ENCODE measurements around the gene COG2.
"Not testable (repeated sequence)": the region's sequence is repeated elsewhere in the genome, so short reads cannot be mapped to it uniquely, and the experiment has no call there.

COG2 gene

DNA sequence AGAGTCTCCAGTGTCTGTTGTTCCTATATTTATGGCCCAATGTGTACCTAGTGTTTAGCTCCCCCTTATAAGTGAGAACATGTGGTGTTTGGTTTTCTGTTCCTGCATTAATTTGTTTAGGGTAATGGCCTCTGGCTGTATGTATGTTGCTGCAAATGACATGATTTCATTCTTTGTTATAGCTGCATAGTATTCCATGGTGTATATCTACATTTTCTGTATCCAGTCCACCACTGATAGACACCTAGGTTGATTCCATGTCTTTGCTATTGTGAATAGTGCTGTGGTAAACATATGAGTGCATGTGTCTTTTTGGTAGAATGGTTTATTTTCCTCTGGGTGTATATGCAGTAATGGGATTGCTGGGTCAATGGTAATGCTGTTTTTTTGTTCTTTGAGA lies 56.7 kb downstream of the COG2 start:
- H3K27ac ChIP-seq (ENCODE audit: low read depth, low read length); H3K9ac ChIP-seq (ENCODE audit: low read length); H3K4me1 ChIP-seq (ENCODE audit: control insufficient read depth, insufficient read depth, low read length); H3K36me3 ChIP-seq (ENCODE audit: control insufficient read depth, insufficient read depth, low read length); H3K4me3 ChIP-seq (ENCODE audit: low read length); H3K27me3 ChIP-seq (ENCODE audit: control insufficient read depth, insufficient read depth, low read length): not testable (repeated sequence)

DNA sequence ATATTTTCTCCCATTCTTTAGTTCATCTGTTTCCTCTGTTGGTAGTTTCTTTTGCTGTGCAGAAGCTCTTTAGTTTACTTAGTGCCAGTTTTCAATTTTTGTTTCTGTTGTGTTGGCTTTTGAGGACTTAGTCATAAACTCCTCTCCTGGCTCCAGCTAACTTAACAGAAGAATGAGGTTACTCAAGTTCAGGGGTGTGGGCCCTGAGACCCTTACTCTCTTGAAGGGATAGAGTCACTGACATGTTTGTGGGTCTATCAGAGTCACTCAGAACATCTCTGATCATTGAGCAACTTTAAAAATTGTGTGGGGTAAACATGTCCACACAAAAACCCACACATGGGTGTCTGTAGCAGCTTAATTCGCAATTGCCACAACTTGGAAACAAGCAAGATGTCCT lies 57.4 kb downstream of the COG2 start:
- no peaks in the 10 kb centered on the region for H3K27me3 ChIP-seq (ENCODE audit: control insufficient read depth, insufficient read depth, low read length)
- H3K4me3 ChIP-seq (ENCODE audit: low read length) = no peak overlapping the region
- H3K4me1 ChIP-seq (ENCODE audit: control insufficient read depth, insufficient read depth, low read length) = no peaks in the 10 kb centered on the region
- no peak overlapping the region for H3K9ac ChIP-seq (ENCODE audit: low read length)
- H3K27ac ChIP-seq (ENCODE audit: low read depth, low read length) = no peak overlapping the region
- H3K36me3 ChIP-seq (ENCODE audit: control insufficient read depth, insufficient read depth, low read length) = no peaks in the 10 kb centered on the region

DNA sequence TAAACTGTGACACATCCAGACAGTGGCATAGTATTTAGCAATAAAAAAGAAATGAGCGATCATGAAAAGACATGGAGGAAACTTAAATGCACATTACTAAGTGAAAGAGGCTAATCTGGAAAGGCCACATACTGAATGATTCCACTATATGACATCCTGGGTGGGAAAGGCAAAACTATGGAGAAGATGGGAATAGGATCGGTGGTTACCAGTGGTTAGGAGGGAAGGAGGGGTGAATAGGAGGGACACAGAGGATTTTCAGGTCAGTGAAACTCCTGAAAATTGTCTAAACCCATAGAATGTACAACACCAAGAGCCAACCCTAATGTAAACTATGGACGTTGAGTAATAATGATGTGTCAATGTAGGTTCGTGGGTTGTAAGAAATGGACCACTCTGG lies 57.9 kb downstream of the COG2 start:
- Histone ChIP-seq H3K4me1 (ENCODE audit: control insufficient read depth, insufficient read depth, low read length) (no peaks in the 10 kb centered on the region), H3K27me3 (ENCODE audit: control insufficient read depth, insufficient read depth, low read length) (no peaks in the 10 kb centered on the region), H3K36me3 (ENCODE audit: control insufficient read depth, insufficient read depth, low read length) (no peaks in the 10 kb centered on the region), H3K27ac (ENCODE audit: low read depth, low read length) (no peak overlapping the region), H3K4me3 (ENCODE audit: low read length) (no peak overlapping the region), H3K9ac (ENCODE audit: low read length) (no peak overlapping the region)

DNA sequence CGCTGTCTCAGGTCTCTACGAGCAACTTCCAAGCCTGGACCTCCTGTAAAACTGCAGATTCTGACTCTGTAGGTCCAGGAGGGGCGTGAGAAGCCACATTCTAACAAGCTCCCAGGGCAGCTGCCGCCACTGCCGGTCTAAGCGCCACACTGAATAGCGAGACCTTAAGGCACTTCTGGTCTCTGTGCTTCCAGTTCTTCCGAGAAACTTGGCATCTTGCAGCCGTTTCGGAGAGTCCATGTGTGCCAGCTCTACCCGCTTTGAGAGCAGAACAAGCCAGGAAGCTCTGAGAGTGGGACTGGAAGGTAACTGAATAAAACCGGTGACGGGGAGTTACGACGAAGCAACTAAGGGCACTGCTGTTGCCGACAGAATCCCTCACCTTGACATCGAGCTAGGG lies 59.2 kb downstream of the COG2 start:
- Histone ChIP-seq H3K4me1 (ENCODE audit: control insufficient read depth, insufficient read depth, low read length) (no peaks in the 10 kb centered on the region), H3K27ac (ENCODE audit: low read depth, low read length) (no peak overlapping the region), H3K4me3 (ENCODE audit: low read length) (no peak overlapping the region)

DNA sequence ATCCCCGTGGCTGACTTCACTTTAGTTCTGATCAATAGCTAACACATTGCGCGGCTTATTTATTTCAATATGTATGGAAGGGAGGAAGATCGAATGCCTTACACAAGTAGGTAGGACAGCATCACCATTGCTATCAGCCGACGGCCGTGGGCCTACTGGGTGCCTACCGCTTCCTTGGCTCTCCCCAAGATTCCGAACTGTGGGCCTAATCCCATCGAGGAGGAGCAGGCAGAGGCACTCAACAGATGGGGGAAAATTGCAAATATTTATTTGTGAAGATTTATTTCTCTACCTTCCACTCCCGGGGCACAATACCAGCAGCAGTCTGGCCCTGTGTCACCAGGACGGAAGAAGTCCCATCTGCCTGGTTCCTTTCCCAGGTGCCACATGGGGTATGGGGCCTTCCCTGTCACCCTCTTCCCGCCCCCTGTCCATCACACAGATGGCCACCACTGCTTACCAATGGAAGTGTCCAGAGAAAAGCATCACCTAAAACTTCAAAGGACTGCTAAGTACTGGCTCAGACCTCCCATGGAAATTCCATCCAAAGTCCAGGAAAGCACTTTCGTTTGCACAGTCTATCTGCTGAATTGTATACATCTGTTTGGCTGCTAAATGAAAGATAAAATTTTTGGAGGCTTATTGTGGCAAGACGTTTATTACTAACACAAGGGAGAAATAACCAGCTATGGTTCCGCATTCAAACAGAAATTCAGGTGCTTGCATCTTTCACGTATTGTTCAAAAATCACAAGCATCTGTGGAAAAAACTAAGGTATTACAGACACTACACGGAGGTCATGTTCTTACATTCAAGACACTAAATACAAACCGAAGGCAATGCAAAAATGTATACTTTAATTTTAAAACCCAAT lies 59.9 kb downstream of the COG2 start:
- H3K9ac ChIP-seq (ENCODE audit: low read length) = no peak overlapping the region
- H3K36me3 ChIP-seq (ENCODE audit: control insufficient read depth, insufficient read depth, low read length) = no peaks in the 10 kb centered on the region
- no peak overlapping the region for H3K27ac ChIP-seq (ENCODE audit: low read depth, low read length)
- no peaks in the 10 kb centered on the region for H3K4me1 ChIP-seq (ENCODE audit: control insufficient read depth, insufficient read depth, low read length)
- H3K27me3 ChIP-seq (ENCODE audit: control insufficient read depth, insufficient read depth, low read length) = no peaks in the 10 kb centered on the region
- no peak overlapping the region for H3K4me3 ChIP-seq (ENCODE audit: low read length)

More for the DNA sequence above, 59.2 kb downstream of the COG2 start:
- Histone ChIP-seq H3K9ac (ENCODE audit: low read length) (no peak overlapping the region), H3K36me3 (ENCODE audit: control insufficient read depth, insufficient read depth, low read length) (no peaks in the 10 kb centered on the region), H3K27me3 (ENCODE audit: control insufficient read depth, insufficient read depth, low read length) (no peaks in the 10 kb centered on the region)

DNA sequence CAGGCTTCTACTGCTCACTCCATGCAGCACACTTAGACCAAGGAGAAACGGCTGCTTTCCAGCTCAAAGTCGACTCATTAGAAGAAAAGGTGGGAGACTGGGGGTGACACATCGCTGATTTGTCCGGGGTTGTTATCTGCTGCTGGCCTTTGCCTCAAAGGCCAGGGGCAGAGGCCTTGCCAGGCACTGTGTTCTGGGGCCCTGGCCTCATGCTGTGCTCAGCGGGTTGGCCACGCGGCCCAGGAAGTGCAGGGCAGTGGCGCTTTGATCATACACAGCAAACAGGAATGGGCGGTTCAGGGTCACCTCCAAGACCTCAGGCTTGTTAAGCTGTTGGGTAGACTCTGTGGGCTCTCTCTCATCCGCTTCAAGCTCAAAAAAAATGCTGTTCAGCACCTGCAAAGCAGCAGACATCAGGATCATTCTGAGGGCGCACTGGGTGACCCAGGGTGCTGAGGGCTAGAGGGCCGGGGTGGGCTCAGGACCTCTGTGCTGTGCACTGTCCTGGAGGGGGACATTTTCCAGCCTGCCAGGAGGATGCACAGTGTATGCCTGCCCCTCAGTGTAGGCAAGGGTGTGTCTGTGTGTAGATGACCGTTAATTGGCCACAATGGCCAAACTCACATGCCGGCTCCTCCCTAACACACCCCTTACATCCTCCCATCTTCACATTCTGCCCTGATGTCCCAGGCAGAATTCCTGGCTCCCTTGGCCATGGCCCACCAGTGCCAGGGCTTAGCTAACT lies 60.8 kb downstream of the COG2 start:
- Histone ChIP-seq H3K27me3 (ENCODE audit: control insufficient read depth, insufficient read depth, low read length) (no peaks in the 10 kb centered on the region), H3K36me3 (ENCODE audit: control insufficient read depth, insufficient read depth, low read length) (no peaks in the 10 kb centered on the region), H3K4me3 (ENCODE audit: low read length) (no peak overlapping the region), H3K4me1 (ENCODE audit: control insufficient read depth, insufficient read depth, low read length) (no peaks in the 10 kb centered on the region), H3K27ac (ENCODE audit: low read depth, low read length) (no peak overlapping the region), H3K9ac (ENCODE audit: low read length) (no peak overlapping the region)

DNA sequence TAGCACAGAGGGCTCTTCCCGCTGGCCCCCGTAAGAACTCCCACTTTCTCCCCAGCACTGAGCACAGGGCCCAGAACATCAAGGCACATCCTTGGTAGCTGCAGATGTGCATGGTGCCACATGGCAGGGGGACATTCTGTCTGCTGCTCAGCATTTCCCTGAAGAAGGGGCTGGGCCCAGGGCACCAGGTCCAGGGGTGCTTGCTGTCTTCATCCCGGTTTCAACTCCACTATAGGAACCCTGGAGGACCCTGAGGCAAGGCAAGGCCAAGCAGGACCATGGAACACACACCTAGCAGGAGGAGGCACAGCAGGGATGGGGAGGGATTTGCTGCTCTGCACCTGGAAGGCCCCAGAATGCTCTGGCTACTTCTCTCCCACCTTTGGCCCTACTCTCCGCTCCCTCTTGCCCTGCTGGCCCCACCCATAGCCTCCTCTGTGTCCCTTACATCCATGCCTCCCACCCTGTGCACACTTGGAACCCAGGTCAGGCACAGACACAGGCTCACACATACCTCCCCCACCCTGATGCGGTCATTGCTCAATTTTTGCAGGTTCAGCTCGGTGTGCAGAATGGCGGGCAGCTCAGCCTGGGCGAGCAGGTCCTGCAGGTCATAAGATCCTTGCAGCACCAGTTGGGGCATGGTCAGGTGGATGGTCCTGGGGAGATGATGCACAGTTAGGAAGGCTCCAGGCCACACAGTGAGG lies 61.6 kb downstream of the COG2 start:
- Histone ChIP-seq H3K36me3 (ENCODE audit: control insufficient read depth, insufficient read depth, low read length) (no peaks in the 10 kb centered on the region), H3K27ac (ENCODE audit: low read depth, low read length) (no peak overlapping the region), H3K4me3 (ENCODE audit: low read length) (no peak overlapping the region), H3K27me3 (ENCODE audit: control insufficient read depth, insufficient read depth, low read length) (no peaks in the 10 kb centered on the region), H3K9ac (ENCODE audit: low read length) (no peak overlapping the region), H3K4me1 (ENCODE audit: control insufficient read depth, insufficient read depth, low read length) (no peaks in the 10 kb centered on the region)

DNA sequence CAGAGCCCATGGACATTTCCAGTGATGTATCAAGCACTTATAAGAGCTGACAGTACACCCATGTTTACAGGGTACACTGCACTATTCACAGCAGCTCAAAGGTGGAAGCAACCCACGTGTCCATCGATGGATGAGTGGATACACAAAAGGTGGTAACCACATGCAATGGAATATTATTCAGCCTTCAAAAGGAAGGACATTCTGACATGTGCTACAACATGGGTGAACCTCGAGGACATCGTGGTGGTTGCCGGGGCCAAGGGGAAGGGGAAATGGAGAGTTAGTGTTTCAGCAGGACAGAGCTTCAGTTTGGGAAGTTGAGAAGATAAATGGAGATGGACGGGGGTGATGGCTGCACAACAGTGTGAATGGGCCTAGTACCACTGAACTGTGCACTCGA lies 62.5 kb downstream of the COG2 start:
- H3K4me1 ChIP-seq (ENCODE audit: control insufficient read depth, insufficient read depth, low read length) = no peaks in the 10 kb centered on the region
- H3K4me3 ChIP-seq (ENCODE audit: low read length) = no peak overlapping the region
- no peaks in the 10 kb centered on the region for H3K27me3 ChIP-seq (ENCODE audit: control insufficient read depth, insufficient read depth, low read length)
- no peak overlapping the region for H3K9ac ChIP-seq (ENCODE audit: low read length)
- no peak overlapping the region for H3K27ac ChIP-seq (ENCODE audit: low read depth, low read length)
- H3K36me3 ChIP-seq (ENCODE audit: control insufficient read depth, insufficient read depth, low read length) = no peaks in the 10 kb centered on the region

DNA sequence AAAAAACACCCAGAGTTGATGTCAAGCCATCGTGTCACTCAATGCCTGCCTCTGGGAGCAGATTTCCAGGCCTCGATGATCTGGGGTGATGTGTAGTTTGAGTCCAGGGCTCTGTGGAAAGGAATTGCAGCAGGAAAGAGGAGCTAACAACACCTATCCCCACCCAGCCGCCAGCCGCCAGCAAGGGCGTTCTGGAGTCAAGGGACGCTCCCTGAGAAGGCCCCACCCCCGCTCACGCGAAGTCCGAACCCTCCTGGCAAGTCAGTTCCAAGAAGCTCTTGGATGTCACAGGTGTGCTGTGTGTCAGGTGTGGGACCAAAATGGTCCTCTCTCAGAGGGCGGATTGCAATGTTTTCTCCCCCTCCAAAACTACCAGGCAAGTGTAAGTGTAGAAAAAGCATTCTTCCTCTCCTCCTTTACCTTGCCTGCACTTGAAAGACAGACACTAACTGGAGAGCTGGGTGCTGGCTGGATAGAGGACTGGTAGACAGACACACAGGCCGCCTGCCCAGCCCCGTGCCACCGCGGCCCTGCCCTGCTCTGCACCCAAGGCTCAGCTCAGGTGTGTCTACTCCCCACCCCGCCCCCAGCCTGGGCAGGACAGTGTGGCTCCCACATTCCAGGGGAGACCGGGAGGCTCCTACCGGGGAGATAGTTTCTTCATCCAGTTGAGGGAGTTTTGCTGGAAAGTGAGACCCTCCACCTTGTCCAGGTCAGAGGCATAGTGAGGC lies 63.2 kb downstream of the COG2 start:
- no peaks in the 10 kb centered on the region for H3K4me1 ChIP-seq (ENCODE audit: control insufficient read depth, insufficient read depth, low read length)
- H3K27me3 ChIP-seq (ENCODE audit: control insufficient read depth, insufficient read depth, low read length) = no peaks in the 10 kb centered on the region
- no peak overlapping the region for H3K9ac ChIP-seq (ENCODE audit: low read length)
- H3K36me3 ChIP-seq (ENCODE audit: control insufficient read depth, insufficient read depth, low read length) = no peaks in the 10 kb centered on the region
- H3K4me3 ChIP-seq (ENCODE audit: low read length) = no peak overlapping the region
- H3K27ac ChIP-seq (ENCODE audit: low read depth, low read length) = no peak overlapping the region

DNA sequence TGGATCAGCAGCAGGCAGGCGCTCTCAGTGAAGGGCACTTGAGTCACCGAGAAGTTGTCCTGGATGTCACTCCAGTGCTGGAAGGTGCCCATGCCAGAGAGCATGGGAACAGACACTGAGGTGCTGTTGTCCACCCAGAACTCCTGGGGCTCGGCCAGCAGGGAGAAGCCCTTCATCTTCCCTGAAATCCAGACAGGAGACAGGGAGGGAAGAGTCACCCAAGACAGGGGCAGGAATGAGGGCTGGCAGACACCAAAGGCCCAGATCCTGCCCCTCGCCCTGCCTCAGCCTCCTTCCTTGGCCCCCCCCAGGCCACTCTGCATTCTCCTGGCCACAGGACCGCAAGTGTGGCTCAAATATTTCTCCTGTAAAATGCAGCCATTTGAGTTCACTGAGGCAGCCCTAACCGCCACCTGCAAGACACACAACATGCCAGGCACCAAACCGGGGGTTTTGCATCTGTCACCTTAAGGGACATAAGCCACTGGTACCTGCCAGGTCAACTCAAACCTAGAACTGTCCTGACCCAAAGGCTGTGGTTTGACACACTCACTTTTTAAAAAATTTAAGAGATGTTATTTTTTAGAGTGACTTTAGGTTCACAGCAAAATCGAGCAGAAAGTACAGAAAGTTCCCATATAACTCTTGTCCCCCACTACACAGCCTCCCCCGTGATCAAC lies 63.9 kb downstream of the COG2 start:
- Histone ChIP-seq H3K27me3 (ENCODE audit: control insufficient read depth, insufficient read depth, low read length) (no peaks in the 10 kb centered on the region), H3K4me3 (ENCODE audit: low read length) (no peak overlapping the region), H3K9ac (ENCODE audit: low read length) (no peak overlapping the region)

DNA sequence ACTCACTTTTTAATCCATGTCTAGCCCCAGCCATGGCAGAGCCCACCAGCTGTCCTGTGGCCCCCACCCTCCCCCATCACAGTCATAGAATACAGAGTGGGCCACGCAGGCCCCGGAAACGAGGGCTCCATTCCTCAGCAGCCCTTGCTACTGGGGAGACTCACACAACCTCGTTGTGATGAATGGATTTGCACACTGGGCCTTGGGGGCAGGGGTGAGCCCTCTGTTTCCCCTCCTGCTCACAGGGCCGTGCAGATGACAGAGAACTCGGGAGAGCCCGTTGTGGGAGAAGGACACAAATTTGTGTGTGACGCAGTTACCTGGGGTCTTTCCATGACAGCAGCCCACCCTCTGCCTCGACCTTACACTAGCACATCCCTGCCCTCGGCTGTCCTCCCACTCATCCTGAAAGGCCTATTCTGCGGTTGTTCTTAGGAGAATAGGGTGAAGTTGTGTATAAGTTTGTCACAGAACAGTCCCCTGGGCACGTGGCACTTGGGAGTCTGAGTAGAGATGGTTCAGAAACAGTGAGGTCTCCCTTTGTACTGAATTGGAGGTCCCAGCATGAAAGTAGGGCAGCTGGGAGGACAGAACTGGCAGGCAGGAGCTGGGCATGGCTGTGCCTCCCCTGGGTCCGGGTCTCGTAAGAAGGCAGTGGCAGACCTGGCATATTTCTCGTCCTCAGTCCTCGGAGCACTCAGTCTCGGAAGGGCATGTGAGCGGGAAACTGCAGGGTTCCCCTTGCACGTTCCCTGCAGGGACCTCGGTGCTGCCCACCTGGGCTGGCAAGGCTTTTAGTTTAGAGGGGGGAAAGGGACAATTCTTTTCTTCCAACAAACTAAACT lies 64.8 kb downstream of the COG2 start:
- no peaks in the 10 kb centered on the region for H3K27me3 ChIP-seq (ENCODE audit: control insufficient read depth, insufficient read depth, low read length)
- no peak overlapping the region for H3K27ac ChIP-seq (ENCODE audit: low read depth, low read length)
- H3K36me3 ChIP-seq (ENCODE audit: control insufficient read depth, insufficient read depth, low read length) = no peaks in the 10 kb centered on the region
- H3K4me1 ChIP-seq (ENCODE audit: control insufficient read depth, insufficient read depth, low read length) = no peaks in the 10 kb centered on the region
- H3K4me3 ChIP-seq (ENCODE audit: low read length) = no peak overlapping the region
- H3K9ac ChIP-seq (ENCODE audit: low read length) = no peak overlapping the region

More for the DNA sequence above, 63.9 kb downstream of the COG2 start:
- Histone ChIP-seq H3K27ac (ENCODE audit: low read depth, low read length) (no peak overlapping the region), H3K36me3 (ENCODE audit: control insufficient read depth, insufficient read depth, low read length) (no peaks in the 10 kb centered on the region), H3K4me1 (ENCODE audit: control insufficient read depth, insufficient read depth, low read length) (no peaks in the 10 kb centered on the region)
